ENCODE measurements around the gene CST7. TPM values are rescaled to one million over a fixed set of nuclear protein-coding genes. Genes with fewer than 3 reads are reported as not detected.

CST7 gene
- total RNA-seq, 1 experiment from 2014 or later, result not detected

DNA sequence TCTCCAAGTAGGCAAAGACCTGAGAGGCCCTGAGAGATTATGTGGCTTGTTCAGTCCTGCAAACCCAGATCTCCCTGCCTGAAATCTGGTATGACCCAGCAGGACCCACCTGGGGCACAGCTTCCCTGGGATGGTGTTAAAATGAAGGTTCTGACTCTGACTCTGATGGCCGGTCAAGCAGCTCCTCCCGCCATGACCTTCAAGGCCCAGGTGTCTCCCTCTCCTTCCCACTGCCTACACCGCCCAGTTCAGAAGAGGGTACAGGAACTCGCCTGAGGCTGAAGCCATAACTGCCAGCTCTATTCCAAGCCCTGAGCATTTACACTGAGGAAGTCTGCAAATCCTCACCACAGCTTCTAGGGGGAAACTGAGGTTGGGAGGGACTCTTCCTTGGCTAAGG lies 5.9 kb upstream of the CST7 start:
- Mint-ChIP-seq H3K4me3 (no peak overlapping the region), H3K9me3 (peaks cover 44 to 46% of the 10 kb centered on the region in 2 experiments; a peak in 4 of 5 replicates), H3K27me3 (ENCODE audit: low read depth) (peaks cover 22% of the 10 kb centered on the region), H3K4me1 (no peaks in the 10 kb centered on the region), H3K27ac (no peak overlapping the region), H3K36me3 (ENCODE audit: insufficient read depth in 1 of 3, low read depth in 3 of 3) (peaks cover 0 to 6% (median 2%) of the 10 kb centered on the region in 3 experiments; a peak in 3 of 7 replicates)
- no peaks in the 10 kb centered on the region for H3K4me1 ChIP-seq (ENCODE audit: insufficient read depth, low read length)
- H4K91ac ChIP-seq (ENCODE audit: insufficient read length, low read depth, low read length), result no peak overlapping the region
- no peak overlapping the region for H3K4me2 ChIP-seq (ENCODE audit: insufficient read depth, insufficient read length, low read length)
- H3K9ac ChIP-seq (ENCODE audit: extremely low read depth, insufficient read length, low read length), result no peak overlapping the region
- no CpG with 5 or more reads among the region's 4 CpGs for WGBS (ENCODE audit: extremely low coverage, insufficient read length, low lambda C conversion rate)
- H3K27ac ChIP-seq (ENCODE audit: insufficient read length, low read depth, low read length), result no peak overlapping the region
- no peak overlapping the region for H2BK15ac ChIP-seq (ENCODE audit: low read depth, low read length)
- TF ChIP-seq, protein P1, sequence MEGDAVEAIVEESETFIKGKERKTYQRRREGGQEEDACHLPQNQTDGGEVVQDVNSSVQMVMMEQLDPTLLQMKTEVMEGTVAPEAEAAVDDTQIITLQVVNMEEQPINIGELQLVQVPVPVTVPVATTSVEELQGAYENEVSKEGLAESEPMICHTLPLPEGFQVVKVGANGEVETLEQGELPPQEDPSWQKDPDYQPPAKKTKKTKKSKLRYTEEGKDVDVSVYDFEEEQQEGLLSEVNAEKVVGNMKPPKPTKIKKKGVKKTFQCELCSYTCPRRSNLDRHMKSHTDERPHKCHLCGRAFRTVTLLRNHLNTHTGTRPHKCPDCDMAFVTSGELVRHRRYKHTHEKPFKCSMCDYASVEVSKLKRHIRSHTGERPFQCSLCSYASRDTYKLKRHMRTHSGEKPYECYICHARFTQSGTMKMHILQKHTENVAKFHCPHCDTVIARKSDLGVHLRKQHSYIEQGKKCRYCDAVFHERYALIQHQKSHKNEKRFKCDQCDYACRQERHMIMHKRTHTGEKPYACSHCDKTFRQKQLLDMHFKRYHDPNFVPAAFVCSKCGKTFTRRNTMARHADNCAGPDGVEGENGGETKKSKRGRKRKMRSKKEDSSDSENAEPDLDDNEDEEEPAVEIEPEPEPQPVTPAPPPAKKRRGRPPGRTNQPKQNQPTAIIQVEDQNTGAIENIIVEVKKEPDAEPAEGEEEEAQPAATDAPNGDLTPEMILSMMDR (conservative IDR thresholded peaks at IDR 0.05), result no peak
- no peak overlapping the region for H4K5ac ChIP-seq (ENCODE audit: insufficient read length, low read depth, low read length)
- H3K23ac ChIP-seq (ENCODE audit: insufficient read length, low read depth, low read length), result no peak overlapping the region
- DNase-seq, result no peak
- no peak overlapping the region for H2AFZ ChIP-seq (ENCODE audit: low read length)
- H3K27me3 ChIP-seq (ENCODE audit: insufficient read depth, low read length), result no peaks in the 10 kb centered on the region
- no peak overlapping the region for H2BK5ac ChIP-seq (ENCODE audit: insufficient read length, low read length)
- H3K4ac ChIP-seq (ENCODE audit: low read depth, low read length), result no peak overlapping the region
- H2BK12ac ChIP-seq (ENCODE audit: insufficient read length, low read depth, low read length), result no peak overlapping the region
- no peak overlapping the region for H3K18ac ChIP-seq (ENCODE audit: insufficient read length, low read depth, low read length)
- H3K79me2 ChIP-seq (ENCODE audit: insufficient read depth, low read length), result no peaks in the 10 kb centered on the region
- H4K20me1 ChIP-seq (ENCODE audit: control insufficient read depth, insufficient read depth, insufficient read length), result no peaks in the 10 kb centered on the region
- no peak overlapping the region for H3K56ac ChIP-seq (ENCODE audit: insufficient read length, low read depth, low read length)
- H3T11ph ChIP-seq (ENCODE audit: low read length), result no peak overlapping the region
- no peak overlapping the region for H2BK20ac ChIP-seq (ENCODE audit: low read depth, low read length, poor library complexity, severe bottlenecking)
- no peak overlapping the region for H2BK120ac ChIP-seq (ENCODE audit: low read depth, low read length, poor library complexity, severe bottlenecking)
- no peak overlapping the region for H4K8ac ChIP-seq (replicated peaks; ENCODE audit: insufficient read length, low read depth, low read length)
- no peaks in the 10 kb centered on the region for H3K79me1 ChIP-seq (ENCODE audit: insufficient read depth, low read depth, low read length, poor library complexity, severe bottlenecking)
- H3K23me2 ChIP-seq (ENCODE audit: insufficient read length, low read depth, low read length, poor library complexity, severe bottlenecking), result no peaks in the 10 kb centered on the region
- H3K14ac ChIP-seq (ENCODE audit: insufficient read depth, low read length), result no peak overlapping the region; the same call in 1 of the 2 replicates
- H3K9me3 ChIP-seq (ENCODE audit: control insufficient read depth, low read depth, low read length), result no peaks in the 10 kb centered on the region
- no peak overlapping the region for H2AK5ac ChIP-seq (ENCODE audit: insufficient read length, low read length)
